Endothelial cell of umbilical vein (primary cell): ENCODE measurements around the gene ZNF160. TPM values are rescaled to one million over a fixed set of nuclear protein-coding genes. Genes with fewer than 3 reads are reported as not detected.

Source experiments
- BruUV-seq: library from RNA; stranded (reverse); fragments of 400-500 nt; replicated peaks from 2 replicates; lab custom pipeline; 2021; lab: Mats Ljungman, UMichigan
- CTCF ChIA-PET: fragments of 300-600, 350-600 bp; sonication (Branson Sonifier 250); formaldehyde crosslinking; loops from one replicate; lab custom pipeline; 2021; ENCODE audit warnings: antibody characterized with exemption, inconsistent platforms; lab: Charles Lee
- POLR2A ChIA-PET: fragments of 300-600, 350-600 bp; sonication (Branson Sonifier 250); formaldehyde crosslinking; loops from one replicate; lab custom pipeline; 2021; ENCODE audit warnings: antibody characterized with exemption, inconsistent platforms; lab: Charles Lee
- DNase-seq: peaks from one replicate; pipeline ENCODE4 v3.0.0-alpha.2; 2011; ENCODE audit warnings: low read depth, low spot score
- FAIRE-seq: peaks from 2 replicates; lab custom pipeline; 2011; peaks lifted over from hg19 to GRCh38; lab: Jason Lieb, UNC
- H2AFZ ChIP-seq: 2 replicates; pipeline ENCODE4 v1.6.0; 2012; ENCODE audit warnings: low read depth, low read length, control low read depth, inconsistent platforms
- H3K27ac ChIP-seq: 2 replicates; pipeline ENCODE4 v1.5.1; 2011; ENCODE audit warnings: low read depth, mild to moderate bottlenecking, control low read depth, low read length, moderate library complexity; ENCODE audit not compliant: insufficient read depth
- H3K27me3 ChIP-seq, 2 experiments: 2 replicates each; pipeline versions ENCODE4 v1.6.0 to v1.6.1; 2011; ENCODE audit warnings: low read length in 2 of 2, mixed read lengths in 1 of 2; ENCODE audit not compliant: control insufficient read depth in 2 of 2, insufficient read depth in 2 of 2
- H3K36me3 ChIP-seq, 2 experiments: 2 replicates in 1 of 2; 3 replicates in 1 of 2; pipeline ENCODE4 v1.5.1; 2011; ENCODE audit warnings: low read length in 2 of 2, mild to moderate bottlenecking in 1 of 2, moderate library complexity in 1 of 2; ENCODE audit not compliant: control insufficient read depth in 2 of 2, insufficient read depth in 2 of 2; ENCODE audit errors: extremely low read depth in 1 of 2
- H3K4me1 ChIP-seq: 3 replicates; pipeline ENCODE4 v1.5.1; 2011; ENCODE audit warnings: mild to moderate bottlenecking, low read length; ENCODE audit not compliant: control insufficient read depth, insufficient read depth; ENCODE audit errors: extremely low read depth
- H3K4me2 ChIP-seq: 2 replicates; pipeline ENCODE4 v1.6.1; 2011; ENCODE audit warnings: low read length, control low read depth, mixed read lengths; ENCODE audit not compliant: insufficient read depth
- H3K4me3 ChIP-seq, 3 experiments: fragments of 200-600 bp in 1 of 3; sonication (generic), shearing (Covaris generic) in 1 of 3; replicated peaks in 1 of 3; 2 replicates each; pipeline ENCODE4 v1.5.1; 2011 to 2016; ENCODE audit warnings: control low read depth in 3 of 3, low read length in 3 of 3, mild to moderate bottlenecking in 2 of 3, inconsistent platforms in 1 of 3, low read depth in 1 of 3, moderate library complexity in 1 of 3; ENCODE audit not compliant: insufficient read depth in 1 of 3
- H3K79me2 ChIP-seq: 2 replicates; pipeline ENCODE4 v1.6.0; 2012; ENCODE audit warnings: low read length, inconsistent platforms; ENCODE audit not compliant: control insufficient read depth, insufficient read depth
- H3K9ac ChIP-seq: replicated peaks from 2 replicates; pipeline ENCODE3; 2011; ENCODE audit warnings: low read length, control low read depth; ENCODE audit not compliant: insufficient read depth; ENCODE audit errors: extremely low read depth
- H3K9me1 ChIP-seq: replicated peaks from 3 replicates; pipeline ENCODE4 v1.6.0; 2011; ENCODE audit warnings: mild to moderate bottlenecking, low read length; ENCODE audit not compliant: control insufficient read depth, insufficient read depth; ENCODE audit errors: extremely low read depth
- H3K9me3 ChIP-seq: replicated peaks from 2 replicates; pipeline ENCODE4 v1.5.1; 2012; ENCODE audit warnings: low read length, inconsistent platforms; ENCODE audit not compliant: control insufficient read depth, insufficient read depth
- H4K20me1 ChIP-seq: replicated peaks from 2 replicates; pipeline ENCODE3; 2011; ENCODE audit warnings: mild to moderate bottlenecking, low read length; ENCODE audit not compliant: control insufficient read depth, insufficient read depth; ENCODE audit errors: extremely low read depth
- CTCF ChIP-seq, 2 donors: IDR thresholded peaks; 1 replicate in 1 of 2; 2 replicates in 1 of 2; pipeline ENCODE4 v1.5.1; 2011; ENCODE audit warnings: low read length in 2 of 2, mild to moderate bottlenecking in 2 of 2, moderate library complexity in 2 of 2, control low read depth in 1 of 2, inconsistent platforms in 1 of 2, low read depth in 1 of 2; ENCODE audit not compliant: insufficient read depth in 1 of 2; ENCODE audit errors: extremely low read depth in 1 of 2
- EZH2 ChIP-seq: IDR thresholded peaks from 2 replicates; pipeline ENCODE4 v1.6.1; 2012; ENCODE audit warnings: borderline replicate concordance, low read depth, mild to moderate bottlenecking, moderate library complexity, low read length, inconsistent platforms; ENCODE audit not compliant: severe bottlenecking
- GATA2 ChIP-seq: IDR thresholded peaks from 2 replicates; pipeline ENCODE4 v1.7.0; 2011; ENCODE audit warnings: low read depth, mild to moderate bottlenecking, moderate library complexity, mixed read lengths, low read length; ENCODE audit not compliant: insufficient read length, insufficient read depth
- JUN ChIP-seq: IDR thresholded peaks from 2 replicates; pipeline ENCODE4 v1.6.1; 2011; ENCODE audit warnings: borderline replicate concordance, low read depth; ENCODE audit not compliant: insufficient read length, insufficient read depth
- MAX ChIP-seq: IDR thresholded peaks from 2 replicates; pipeline ENCODE4 v1.6.1; 2011; ENCODE audit not compliant: insufficient read depth, insufficient read length
- MYC ChIP-seq: IDR thresholded peaks from one replicate; pipeline ENCODE4 v1.6.1; 2011; ENCODE audit warnings: mild to moderate bottlenecking, low read depth, low read length
- POLR2AphosphoS5 ChIP-seq: IDR thresholded peaks from 2 replicates; pipeline ENCODE4 v1.6.1; 2012; ENCODE audit warnings: low read depth, mild to moderate bottlenecking, control low read depth, low read length, moderate library complexity; ENCODE audit not compliant: insufficient read depth
- dilution Hi-C: fragments of 300-500 bp; cut with MboI; formaldehyde crosslinking; loops from one replicate; pipeline ENCODE4 v1.15.0; 2019; ENCODE audit warnings: low sequenced_read_pairs; ENCODE audit not compliant: extremely low pct_ligation_motif_present
- intact Hi-C: fragments of 100-400 bp; cut with micrococcal nuclease; formaldehyde crosslinking; loops from one replicate; pipeline ENCODE4 v1.10.0; 2022
- polyA plus RNA-seq, 4 experiments: library from polyadenylated mRNA; depleted of rRNA in 3 of 4; stranded (reverse) in 3 of 4; unstranded in 1 of 4; fragments of >200 nt; gene quantifications; 2 replicates each; pipeline versions ENCODE4 v1.2.1 to v1.2.3, GENCODE V29; 2011 to 2012; ENCODE audit warnings: missing spikeins in 1 of 4
- total RNA-seq: library from RNA; stranded (reverse); gene quantifications from 2 replicates; pipeline ENCODE4 v1.2.3, GENCODE V29; 2021

Gene ZNF160
- total and polyA plus RNA-seq, 2 donors (not counting 3 experiments of a cell fraction or from before 2014, with no cell fraction given), result 11.3 to 16.4 TPM

DNA sequence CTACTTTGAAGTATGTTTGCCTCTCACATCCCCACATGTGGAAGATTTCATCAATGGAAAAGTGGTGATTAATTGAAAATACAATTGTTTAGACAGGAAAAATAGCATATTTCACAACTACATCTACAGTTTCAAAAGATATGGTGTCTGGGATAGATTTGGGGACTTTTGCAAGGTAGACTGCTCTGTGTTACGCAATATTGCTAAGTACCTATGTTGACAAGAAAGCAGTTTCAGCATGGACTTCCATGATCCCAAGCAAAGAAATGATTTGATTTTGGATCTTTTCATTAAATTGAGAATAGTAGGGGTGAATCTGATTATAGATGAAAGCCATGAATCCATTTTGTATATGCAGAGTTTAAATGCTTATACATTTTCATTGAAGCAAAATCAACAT lies 10.5 kb downstream of the ZNF160 start:
- Histone ChIP-seq H3K9me3 (no peaks in the 10 kb centered on the region), H3K27ac (no peak overlapping the region), H3K9me1 (no peaks in the 10 kb centered on the region), H3K36me3 (peaks cover 0 to 11% of the 10 kb centered on the region in 2 experiments), H4K20me1 (no peaks in the 10 kb centered on the region), H3K4me1 (peaks cover 10% of the 10 kb centered on the region), H3K79me2 (no peaks in the 10 kb centered on the region), H3K4me2 (no peak overlapping the region), H2AFZ (no peak overlapping the region), H3K9ac (no peak overlapping the region), H3K4me3 (no peak overlapping the region), H3K27me3 (no peaks in the 10 kb centered on the region)
- ChIA-PET CTCF (no interaction called here), POLR2A (no interaction called here)
- no TSS peak for BruUV-seq
- intact Hi-C loops (no loop called here), dilution Hi-C loops (no loop called here)
- no peak for DNase-seq
- no peak for FAIRE-seq
- TF ChIP-seq CTCF (IDR thresholded peaks at IDR 0.05; ENCODE audit: extremely low read depth in 1 of 2, insufficient read depth in 1 of 2, low read depth in 1 of 2, low read length in 2 of 2) (no peak), POLR2AphosphoS5 (no peak), EZH2 (no peak), MYC (no peak), GATA2 (no peak), MAX (no peak), JUN (no peak)
